ENCODE results near the gene NDST4.

NDST4 gene

DNA sequence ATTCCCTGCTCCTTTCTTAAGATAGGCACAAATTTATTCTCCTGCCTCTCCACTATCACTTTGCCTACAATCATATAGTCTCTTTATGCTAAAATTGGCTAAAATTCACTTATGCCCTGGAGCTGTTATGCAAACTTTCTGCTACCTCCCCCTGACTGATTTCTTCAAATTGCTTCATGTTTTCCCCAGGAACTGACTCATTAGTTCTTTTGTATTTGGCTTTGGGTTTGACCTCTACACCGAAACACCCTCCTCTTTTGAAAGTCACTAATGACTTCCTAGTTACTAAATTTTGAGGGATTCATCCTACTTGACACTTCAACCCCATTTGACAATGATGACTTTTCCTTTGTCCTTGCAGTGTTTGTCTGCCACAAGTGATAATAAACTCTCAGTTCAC is 222.6 kb downstream of the NDST4 start:
- no peak for DNase-seq

DNA sequence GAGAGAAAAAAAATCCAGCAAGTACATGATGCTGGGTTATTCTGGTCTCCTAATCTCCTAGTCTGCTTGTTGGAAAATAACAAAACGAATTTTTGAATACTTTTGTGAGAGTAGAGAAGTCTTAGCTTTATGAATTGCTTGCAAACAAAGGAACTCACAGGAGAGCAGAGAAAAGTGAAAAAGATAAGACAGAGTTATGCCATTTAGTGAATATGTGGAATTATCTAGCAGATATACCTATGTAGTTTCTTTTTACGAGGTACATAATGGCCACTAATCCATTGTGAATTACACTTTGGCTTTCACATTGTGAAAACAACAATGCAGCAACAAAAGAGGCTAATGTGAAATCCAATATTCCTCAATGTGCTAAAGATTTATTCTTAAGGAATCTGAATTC is 226.7 kb downstream of the NDST4 start:
- no peak for DNase-seq

DNA sequence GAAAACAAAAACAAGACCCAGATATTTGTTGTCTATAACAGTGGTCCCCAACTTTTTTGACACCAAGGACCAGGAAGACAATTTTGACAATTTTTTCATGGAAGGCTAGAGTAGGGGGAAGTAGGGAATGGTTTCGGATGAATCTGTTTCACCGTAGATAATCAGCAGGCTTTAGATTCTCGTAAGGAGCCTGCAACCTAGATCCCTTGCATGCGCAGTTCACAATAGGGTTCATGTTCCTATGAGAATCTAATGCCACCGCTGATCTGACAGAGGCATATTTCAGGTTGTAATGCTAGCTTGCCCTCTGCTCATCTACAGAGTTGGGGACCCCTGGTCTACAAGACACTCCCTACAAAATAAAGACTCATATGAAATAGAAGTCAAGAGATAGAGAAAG is 229.8 kb downstream of the NDST4 start:
- no peak for DNase-seq

DNA sequence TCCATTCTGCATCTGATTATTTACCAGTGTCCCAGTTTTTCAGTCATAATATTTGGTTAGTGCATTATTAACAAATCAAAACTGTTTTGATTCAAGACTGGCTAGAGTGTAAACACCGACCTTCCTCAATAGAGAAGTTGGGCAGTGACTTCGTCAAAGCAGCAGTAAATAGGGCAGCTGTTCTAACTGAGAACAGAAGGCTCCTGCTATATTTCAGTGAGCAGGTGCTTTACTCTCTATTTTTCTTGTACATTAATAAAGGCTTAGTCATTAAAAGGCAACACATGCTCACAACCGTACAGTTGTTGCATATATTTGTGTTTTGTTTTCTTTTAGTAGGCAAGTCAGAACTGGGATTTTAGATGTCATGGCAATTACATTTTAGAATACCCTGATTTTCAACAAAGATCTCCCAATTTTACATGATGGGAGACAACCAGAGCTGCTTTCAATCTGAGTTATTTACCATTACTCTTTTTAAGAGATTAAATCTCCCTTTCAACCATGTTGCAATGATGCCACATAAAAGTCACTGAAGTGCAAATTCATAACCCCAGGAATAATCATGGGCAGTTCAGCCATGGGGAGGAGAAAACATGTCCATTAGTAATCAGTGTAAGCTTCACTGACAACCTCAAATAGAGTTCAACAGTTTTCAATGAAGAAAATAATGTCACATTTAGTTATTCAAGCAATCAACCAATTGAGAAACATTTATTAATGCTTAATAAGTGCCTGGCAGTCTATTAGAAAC is 233.3 kb downstream of the NDST4 start:
- DNase-seq, result no peak

DNA sequence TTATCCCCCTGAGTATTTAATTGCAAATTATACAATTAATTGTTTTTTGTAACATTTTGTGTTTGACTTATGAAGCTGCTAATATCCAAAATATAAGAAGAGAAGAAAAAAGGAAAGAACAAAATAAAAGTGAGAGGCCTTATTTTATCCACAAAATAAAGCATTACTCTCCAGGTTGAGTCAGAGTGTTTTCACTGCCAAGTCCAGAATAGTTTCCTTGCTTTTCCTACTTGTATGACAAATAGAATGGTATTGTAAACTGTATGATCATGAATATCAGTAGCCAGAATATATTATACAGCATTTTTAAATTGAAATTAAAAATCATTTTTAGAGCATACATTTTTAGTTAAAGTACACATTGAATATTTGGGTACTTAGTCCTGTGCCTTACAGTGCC is 237.8 kb downstream of the NDST4 start:
- no peak for DNase-seq

DNA sequence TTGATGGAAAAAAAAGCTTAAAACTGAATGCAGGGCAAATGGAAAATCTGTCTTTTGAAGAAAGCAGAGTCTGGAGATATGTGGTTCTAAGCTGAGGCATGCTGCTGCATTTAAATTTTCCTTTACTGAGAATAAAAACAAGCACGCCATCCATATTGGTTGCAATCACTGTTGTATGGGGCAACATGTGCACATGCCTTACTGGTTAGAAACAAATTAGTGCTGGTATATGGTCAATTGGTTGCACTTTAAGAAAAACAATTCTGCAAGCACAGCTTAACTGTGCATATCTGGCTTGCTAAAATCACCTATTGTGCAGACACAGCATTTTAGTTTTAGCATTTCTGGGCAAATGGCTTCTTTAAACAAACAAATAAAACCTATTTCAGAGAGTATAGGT is 239.1 kb downstream of the NDST4 start:
- no peak for DNase-seq

DNA sequence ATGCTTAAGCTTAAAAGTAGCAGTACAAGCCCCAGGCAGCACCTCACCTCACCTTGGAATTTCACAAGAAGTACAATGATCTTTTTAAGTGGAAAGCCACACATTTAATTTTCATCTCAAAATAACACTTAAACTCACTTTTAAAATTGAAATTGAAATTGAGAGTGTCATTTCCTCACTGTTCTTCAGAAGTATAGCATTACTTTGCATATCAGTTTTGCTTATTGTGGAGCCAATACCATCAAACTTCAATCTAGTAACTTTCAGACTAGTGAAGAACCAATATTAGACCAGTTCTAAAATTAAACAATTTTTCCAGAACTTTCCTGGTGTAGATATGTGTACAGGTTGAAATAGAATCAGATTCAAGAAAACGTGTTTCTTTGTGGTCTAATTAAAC is 242.4 kb downstream of the NDST4 start:
- DNase-seq, result no peak

DNA sequence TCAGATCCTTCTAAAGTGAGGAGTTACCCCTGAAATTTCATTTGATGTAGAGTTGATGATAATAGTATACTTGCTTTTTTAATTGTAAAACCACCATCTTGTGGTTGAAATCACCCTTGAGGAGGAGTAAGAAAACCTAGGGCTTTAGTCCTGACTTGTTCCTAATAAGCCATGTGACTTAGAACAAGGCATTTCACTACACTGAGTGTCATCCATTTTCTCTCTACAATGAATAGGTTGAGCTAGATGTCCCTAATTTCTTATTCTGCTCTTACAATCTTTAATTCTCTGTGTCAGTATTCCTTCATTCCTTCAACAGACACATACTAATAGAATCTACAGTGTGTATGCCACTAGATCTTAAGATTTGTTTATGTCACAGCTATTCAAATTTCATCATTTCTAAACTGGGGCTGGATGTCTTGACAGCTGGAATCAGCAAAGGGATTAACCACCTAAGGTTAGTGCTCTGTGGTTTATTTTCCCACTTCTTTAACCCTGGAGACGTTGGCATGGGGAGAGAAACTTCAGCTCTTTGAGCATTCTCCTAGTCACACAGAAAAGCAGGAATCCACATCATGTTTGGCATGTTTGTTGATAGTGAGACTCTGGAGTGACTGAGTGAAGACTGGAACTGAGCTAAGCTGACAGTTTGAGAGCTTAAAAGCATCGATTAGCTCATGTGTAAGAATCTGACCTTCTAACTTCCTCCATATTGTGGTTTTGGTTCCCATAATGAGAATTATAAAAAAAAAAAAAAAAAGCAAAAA is 246.3 kb downstream of the NDST4 start:
- DNase-seq, result no peak

DNA sequence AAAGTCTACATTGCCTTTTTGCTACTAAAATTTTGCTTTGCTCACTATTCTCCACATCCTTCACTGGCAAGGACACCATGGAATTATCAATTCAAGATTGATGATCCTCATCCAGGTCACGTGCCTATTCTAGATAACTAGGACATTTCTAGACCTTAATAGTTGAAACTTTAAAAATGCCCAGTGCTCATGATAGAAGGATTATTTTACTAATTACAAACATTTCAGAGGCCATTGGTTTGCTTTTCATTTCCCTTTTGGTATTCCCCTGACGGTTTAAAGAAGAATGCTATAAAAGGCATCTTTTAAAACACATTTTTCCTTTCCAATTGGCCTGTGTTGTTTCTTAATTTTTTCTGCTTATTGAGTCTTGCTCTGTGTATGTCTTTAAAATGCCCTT is 249.4 kb downstream of the NDST4 start:
- no peak for DNase-seq

DNA sequence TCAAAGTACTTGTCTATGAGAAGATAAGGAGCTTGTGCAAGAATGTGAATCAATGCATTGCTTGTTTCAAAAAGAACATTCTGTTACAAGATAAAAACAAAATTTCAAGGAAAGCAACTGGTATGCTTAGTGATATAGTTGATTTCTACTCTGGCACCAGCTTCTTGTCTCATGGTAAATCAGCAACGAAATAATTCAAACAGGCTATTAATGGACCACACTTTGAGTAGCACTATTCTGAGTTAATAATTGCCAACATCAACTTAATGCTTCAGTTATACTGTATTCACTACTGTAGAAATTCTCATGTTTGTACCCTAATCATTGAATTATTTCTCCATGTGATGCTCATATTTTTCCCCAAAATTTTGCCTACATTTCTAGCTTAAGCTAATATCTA is 252.6 kb downstream of the NDST4 start:
- DNase-seq, result no peak

DNA sequence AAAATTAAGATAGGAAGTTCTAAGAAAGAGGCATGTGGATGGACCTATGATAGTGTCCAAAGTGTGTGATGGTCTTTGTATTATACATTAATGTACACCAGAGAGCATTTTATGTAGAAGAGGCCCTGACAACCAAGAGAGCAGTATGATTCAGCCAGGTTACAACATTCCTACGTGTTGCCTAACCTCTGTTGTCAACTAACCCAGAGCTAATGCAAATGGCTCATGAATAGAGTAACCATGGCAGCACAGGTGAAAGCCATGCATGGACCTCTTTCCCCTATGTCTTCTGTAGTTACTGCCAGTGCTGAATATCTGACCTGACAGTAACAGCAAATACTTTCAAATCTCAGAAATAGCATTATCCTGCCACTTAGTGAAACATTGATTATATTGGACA is 255.6 kb downstream of the NDST4 start:
- DNase-seq, result no peak

DNA sequence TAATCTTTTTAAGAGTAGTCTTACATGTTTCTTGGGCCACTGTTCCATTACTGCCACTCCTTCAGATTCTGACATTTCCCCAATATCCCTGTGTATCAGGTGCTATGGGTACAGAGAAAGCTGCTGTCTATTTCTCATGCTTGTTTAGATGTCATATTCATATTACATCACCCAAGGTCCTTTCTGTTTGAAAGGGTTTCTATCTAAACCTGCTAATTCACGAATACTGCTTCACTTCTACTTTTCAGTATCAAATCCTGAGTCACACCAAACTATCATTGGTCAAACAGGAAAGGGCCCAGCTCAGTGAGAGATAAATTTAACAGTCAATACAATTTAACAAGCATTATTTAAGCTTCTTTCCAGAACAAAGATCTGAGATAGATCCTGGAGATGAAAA is 273.4 kb downstream of the NDST4 start:
- no peak for DNase-seq

DNA sequence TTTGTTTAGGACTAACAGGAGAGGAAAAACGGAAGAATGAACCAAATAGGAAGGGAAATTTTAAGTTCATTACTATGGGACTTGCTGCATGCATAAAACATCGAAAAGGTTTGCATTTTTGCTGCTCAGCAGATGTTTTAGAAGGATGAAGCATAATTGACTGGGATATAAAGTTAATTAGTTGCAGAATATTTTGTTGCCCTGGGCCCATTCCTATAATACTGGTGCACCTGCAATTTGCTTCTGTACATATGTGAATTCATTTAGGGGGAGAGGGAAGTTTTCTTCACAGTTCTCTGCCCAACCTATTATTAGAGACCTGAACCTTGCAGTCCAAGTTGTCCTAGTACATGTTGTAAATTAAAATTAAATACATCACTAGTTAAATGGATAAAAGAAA is 282.8 kb downstream of the NDST4 start:
- no peak for DNase-seq

DNA sequence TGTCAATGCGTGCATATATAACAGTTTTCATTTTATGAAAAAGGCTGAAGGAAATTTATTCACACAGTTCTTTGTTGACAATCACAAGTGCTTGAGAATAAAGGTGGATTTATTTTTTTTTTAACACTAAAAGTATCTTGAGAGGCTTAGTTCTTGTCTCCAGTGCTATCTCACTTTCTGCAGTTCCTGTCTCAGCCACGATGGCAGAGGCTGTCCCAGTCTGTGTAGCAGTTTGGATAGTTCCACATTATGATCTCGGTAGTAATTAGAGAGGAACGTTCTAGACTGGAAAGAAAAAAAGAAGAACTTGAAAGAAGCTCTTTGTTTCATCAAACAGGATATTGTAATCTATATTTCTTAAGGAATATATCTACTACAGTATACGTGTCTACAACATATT is 285.8 kb downstream of the NDST4 start:
- no peak for DNase-seq

DNA sequence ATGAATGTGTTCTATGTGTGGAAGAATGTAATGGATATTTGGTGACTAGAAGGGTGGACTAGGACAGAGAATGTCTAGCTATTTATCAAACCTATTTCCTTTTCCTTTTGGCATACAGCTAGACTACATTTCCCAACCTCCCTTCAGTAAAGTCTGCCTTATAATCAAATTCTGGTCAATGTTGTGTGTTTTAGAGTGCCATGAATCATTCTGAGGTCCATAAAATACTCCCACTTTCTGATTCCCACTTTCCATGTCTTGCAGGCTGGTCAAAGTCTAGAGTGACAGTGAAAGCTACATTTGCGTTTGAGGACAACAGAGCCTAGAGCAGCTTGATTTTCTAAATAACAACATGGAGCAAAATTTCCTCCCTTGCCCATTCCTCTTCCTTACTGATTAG is 297.7 kb downstream of the NDST4 start:
- DNase-seq, result no peak

DNA sequence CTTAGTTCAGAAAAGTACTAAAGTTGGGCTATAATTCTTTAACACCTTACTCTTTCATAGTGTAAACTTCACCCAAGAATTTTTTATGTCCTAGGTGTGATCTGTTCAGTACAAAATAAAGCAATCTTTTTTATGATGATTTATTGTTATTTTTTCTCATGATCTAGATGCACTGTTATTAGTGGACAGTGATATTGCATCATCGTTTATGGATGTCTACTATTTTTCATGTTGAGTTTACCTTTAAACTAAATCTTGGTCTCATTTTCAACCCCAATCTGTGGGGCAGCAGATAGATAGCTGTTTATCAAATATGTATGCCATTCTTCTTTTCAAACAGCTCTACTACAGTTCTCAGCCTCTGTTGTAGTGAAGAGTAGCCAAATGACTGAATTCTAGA is 299.5 kb downstream of the NDST4 start:
- no peak for DNase-seq

DNA sequence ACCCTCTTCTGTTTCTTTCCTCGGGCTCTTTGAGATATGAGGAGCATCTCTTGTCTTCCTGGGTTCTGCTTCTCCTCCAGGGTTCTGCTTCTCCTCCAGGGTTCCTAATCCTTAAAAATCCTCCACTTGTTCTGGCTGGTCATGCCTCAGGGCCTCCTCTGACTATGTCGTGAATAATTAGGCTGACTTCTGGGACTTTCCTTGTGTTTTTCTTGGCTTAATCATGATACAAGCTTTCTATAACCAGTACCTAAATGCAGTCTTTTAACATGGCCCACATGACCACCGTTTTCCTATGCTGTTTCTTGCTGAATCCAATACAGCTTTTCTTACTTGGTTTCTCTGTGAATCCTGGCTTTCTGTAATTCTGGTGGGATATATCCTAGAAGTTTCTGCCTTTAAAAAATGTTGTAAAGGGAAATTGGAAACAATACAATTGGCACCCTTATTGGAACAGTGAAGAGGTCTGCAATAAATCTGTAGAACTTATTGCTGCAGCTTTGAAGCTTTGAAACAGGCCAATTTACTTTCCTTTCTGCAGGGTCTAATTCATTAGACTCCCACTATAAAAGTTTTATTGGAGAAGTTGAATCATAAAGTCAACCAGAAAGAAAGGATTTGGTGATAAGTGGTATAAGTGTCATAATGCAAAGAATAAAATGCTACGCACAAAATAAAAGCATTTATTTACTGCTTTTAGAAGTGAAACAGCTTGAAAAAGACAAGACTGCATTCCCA is 301.7 kb downstream of the NDST4 start:
- DNase-seq, result no peak

DNA sequence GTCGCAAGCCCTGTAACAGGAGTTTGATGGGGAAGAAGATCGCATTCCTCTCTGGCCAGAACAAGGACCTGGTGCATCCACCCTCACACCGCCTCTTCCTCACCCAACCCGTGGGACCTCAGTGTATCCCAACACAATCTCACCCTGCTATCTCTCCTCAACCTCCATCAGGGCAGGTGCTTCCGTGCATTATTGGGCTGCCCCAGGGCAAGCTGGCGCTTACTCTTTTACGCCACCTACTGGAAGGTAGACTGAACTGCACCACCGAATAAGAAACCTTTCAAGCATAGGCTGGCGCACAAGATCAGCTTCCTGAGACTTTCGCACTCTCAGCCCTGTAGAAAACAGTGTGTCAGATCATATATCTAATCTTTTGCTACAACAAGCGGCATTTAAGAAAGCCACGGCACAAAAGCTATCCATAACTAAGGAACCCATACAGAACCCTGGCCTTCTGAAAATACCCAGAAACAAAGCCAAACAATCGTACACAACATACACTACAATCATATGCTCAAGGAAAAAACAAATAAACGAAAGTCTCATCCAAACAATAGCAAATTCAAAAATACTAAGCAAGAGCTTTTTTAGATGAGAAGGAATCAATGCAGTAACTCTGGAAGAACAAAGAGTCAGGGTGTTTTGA is 305.5 kb downstream of the NDST4 start:
- peak; percentile 42 for DNase-seq

DNA sequence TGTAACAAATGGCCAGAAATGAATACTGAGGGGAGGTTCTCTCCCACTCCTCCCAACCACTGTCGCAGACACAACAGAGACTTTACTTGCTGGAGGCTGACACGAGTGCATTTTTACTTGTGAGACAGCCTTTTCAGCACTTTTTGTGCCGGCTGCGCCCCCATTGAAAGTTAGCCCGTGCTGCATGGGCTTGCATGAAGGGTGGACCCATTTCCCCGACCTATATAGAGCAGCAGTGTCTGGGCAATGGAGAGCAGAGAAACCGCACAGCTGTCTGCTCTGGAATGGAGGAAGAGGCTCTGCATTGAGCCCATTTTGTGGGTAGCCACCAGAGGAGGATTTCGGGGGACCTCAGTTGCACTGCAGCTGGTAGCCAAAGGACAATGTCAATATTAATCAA is 306.1 kb downstream of the NDST4 start:
- no peak for DNase-seq

DNA sequence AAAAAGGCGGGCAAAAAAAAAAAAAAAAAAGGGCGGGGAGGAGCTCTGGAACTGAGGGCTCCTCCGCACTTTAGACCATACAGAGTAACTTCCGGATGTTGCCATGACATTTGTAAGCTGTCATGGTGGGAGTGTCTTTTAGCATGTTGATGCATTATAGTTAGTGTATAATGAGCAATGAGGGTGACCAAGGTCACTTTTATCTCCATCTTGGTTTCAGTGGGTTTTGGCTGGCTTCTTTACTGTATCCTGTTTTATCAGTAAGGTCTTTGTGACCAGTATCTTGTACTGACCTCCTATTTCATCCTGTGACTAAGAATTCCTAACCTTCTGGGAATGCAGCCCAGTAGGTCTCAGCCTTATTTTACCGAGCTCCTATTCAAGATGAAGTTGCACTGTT is 321.4 kb downstream of the NDST4 start:
- no peak for DNase-seq

DNA sequence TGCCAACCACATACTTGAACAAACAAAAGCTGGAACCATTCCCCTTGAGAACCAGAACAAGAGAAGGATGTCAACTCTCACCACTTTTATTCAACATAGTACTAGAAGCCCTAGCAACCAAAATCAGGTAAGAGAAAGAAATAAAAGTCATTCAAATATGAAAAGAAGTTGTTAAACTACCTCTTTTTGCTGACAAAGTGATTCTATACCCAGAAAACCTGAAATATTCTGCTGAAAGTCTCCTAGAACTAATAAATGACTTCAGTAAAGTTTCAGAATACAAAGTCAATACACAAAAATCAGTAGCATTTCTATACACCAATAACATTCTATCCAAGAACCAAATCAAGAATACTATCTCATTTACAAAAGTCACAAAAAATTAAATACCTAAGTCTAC is 327.9 kb downstream of the NDST4 start:
- DNase-seq, result no peak

DNA sequence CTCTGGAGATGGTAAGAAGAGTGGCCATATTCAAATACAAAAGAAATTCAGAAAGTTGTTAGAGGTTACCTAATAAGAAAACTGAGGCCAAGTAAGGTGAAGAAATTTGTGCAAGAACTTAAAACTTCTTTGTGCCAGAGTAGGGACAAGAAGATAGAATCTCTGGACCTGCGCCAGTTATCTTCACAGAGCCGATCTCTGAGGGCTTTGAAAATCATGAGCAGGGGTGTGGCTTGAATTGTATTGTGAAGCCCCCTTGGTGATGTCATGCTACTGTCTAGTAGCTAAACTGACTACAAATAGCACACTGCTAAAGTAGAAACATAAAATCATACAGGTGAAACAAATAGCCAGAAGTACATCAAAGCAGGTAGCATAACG is 330.2 kb downstream of the NDST4 start:
- no peak for DNase-seq

DNA sequence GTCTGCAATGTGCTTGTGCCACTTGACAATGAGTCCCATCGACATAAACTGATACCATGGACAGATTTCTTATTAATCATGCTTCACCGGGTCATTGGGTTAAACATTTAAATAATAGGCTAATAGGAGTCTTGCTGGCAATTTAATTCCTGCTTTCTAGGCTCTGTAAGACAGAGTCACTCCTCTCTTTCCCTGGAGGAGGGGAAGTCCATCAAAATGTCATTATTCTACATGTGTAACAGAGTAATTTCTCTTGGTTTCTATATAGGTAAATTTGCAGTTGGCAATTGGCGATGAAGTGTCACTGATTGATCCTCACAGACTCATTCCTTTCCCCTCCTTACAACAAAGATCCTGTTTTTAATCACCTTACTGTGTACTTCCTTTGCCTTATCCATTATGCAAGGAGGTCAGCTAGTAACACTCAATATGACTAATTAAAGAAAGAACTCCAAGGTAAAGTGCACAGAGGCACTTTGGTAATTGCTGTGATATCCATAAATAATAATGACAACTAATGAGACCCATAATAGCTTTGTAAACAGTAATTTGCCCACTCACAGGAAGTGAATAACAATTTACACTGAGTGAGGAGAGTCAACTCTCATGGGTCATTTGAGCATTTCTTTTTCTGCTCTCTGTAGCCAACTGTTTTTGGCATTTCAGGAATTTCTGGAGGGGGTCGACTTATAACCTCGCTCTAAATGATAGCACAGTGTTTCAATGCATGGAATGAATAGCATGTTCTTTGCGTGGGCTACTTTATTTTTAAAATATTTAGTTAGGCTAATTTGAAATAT is 330.8 kb downstream of the NDST4 start:
- no peak for DNase-seq
